ENCODE data around the gene SH3RF2.

SH3RF2 gene

DNA sequence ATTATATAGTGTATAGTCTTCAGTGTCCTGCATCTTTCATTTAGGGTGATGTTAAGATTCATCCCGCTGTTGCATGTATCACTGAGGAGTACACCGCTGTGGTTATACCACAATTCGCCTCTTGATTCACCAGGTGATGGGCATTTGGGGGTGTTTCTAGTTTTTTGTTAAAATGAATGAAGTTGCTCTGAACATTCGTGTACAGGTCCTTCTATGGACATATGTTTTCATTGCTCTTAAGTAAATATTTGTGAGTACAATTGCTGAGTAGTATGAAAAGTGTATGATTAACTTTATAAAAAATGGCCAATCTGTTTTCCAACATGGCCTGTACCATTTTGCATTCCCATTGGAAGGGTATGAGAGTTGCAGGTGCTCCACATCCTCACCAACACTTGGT is 107.3 kb downstream of the SH3RF2 start:
- no peaks in the 10 kb centered on the region for H3K36me3 ChIP-seq (ENCODE audit: control insufficient read depth, insufficient read depth, low read length)
- H3K4me1 ChIP-seq (ENCODE audit: control insufficient read depth, insufficient read depth, low read length): peaks cover 57% of the 10 kb centered on the region
- no peak overlapping the region for H3K9ac ChIP-seq (ENCODE audit: low read length)
- H3K9me3 ChIP-seq (ENCODE audit: control insufficient read depth, low read length): no peaks in the 10 kb centered on the region
- H3K4me3 ChIP-seq (ENCODE audit: low read length): no peak overlapping the region
- no peaks in the 10 kb centered on the region for H3K27me3 ChIP-seq (ENCODE audit: control insufficient read depth, insufficient read depth, low read length)

DNA sequence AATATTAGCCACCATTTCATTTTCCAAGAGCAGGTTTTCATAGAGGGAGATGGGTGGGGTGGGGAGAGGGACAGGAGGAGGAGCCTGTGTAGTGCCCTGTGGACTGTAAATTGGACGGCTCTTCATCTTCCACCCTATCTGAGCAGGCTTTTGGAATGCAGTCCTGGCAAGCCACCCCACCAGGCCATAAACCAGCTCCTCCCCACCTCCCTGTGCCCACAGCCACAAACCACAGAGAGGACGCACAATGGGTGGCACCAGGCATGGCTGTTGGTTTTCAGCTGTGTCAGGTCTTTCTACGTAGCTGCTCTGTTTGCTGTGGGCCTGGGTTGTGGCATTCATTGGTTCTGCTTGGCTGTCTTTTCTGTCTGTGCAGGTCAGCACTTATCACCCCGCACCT is 111.0 kb downstream of the SH3RF2 start:
- H3K27me3 ChIP-seq (ENCODE audit: control insufficient read depth, insufficient read depth, low read length): no peaks in the 10 kb centered on the region
- H3K4me1 ChIP-seq (ENCODE audit: control insufficient read depth, insufficient read depth, low read length): peaks cover 37% of the 10 kb centered on the region
- H3K4me3 ChIP-seq (ENCODE audit: low read length): no peak overlapping the region
- H3K9me3 ChIP-seq (ENCODE audit: control insufficient read depth, low read length): no peaks in the 10 kb centered on the region
- no peak overlapping the region for H3K9ac ChIP-seq (ENCODE audit: low read length)
- H3K36me3 ChIP-seq (ENCODE audit: control insufficient read depth, insufficient read depth, low read length): no peaks in the 10 kb centered on the region

DNA sequence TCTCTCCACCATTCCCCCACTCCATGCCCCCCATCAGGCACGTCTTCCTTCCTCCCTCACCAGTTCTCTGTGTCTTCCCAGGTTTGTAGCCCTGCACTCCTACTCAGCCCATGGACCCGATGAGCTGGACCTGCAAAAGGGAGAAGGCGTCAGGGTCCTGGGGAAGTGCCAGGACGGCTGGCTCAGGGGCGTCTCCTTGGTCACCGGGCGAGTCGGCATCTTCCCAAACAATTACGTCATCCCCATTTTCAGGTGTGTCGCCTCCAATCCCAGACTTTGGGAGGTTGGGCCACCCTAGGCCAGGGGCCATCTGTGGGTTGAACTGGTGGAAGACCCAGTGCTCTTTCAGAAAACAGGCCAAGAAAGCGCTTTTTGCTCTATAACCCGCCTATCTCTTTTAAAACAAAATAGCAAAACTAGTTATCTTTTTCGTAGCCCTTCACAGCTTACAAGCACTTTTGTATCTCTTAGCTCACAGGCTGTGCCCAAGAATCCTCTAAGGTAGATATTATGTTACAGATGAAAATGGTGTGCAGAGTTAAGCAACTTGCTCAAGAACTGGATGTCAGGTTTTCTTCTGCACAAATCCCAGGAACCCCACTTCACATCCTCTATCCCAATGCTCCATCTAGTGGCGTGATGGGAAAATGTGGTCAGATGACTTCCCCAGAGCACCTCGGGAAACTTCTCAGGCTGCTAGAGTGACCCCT is 112.8 kb downstream of the SH3RF2 start:
- no peaks in the 10 kb centered on the region for H3K9me3 ChIP-seq (ENCODE audit: control insufficient read depth, low read length)
- no peak overlapping the region for H3K9ac ChIP-seq (ENCODE audit: low read length)
- H3K36me3 ChIP-seq (ENCODE audit: control insufficient read depth, insufficient read depth, low read length): no peaks in the 10 kb centered on the region
- H3K27me3 ChIP-seq (ENCODE audit: control insufficient read depth, insufficient read depth, low read length): no peaks in the 10 kb centered on the region
- H3K4me3 ChIP-seq (ENCODE audit: low read length): no peak overlapping the region
- H3K4me1 ChIP-seq (ENCODE audit: control insufficient read depth, insufficient read depth, low read length): peaks cover 29% of the 10 kb centered on the region

DNA sequence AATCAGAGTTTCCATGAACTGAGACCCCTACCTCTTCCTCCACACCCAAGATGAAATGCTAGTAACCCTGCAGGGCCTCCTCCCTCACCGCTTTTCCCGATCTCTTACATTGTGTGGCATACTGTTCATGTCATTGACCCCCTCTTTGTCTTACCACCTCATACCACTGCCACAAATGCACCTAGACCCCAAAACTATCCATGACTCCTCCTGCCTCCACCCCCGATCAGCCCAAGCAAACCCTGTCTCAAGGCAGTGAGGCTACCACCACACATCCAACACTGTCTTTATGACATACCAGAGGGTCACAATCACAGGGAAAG is 113.3 kb downstream of the SH3RF2 start:
- peaks cover 29% of the 10 kb centered on the region for H3K4me1 ChIP-seq (ENCODE audit: control insufficient read depth, insufficient read depth, low read length)
- no peak overlapping the region for H3K4me3 ChIP-seq (ENCODE audit: low read length)
- H3K9ac ChIP-seq (ENCODE audit: low read length): no peak overlapping the region
- no peaks in the 10 kb centered on the region for H3K27me3 ChIP-seq (ENCODE audit: control insufficient read depth, insufficient read depth, low read length)
- no peaks in the 10 kb centered on the region for H3K9me3 ChIP-seq (ENCODE audit: control insufficient read depth, low read length)
- no peaks in the 10 kb centered on the region for H3K36me3 ChIP-seq (ENCODE audit: control insufficient read depth, insufficient read depth, low read length)

DNA sequence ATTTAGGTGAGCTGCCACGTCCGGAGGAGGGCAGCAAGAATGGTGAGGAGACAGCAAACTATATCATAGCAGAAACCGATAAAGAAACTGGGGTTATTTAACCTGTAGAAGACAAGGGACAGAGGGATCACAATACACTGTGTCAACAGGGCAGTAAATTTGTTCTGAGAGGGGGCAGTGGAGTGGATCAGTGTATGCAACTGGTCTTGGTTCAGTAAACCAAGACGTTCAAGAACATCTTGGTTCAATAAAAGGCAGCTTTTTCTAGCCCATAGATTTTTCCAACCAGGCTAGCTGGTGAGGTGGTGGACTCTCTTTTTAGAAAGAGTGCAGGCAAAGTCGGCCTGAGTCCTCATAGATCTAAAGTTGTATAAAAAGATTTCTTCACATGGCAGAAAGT is 113.7 kb downstream of the SH3RF2 start:
- H3K27me3 ChIP-seq (ENCODE audit: control insufficient read depth, insufficient read depth, low read length): no peaks in the 10 kb centered on the region
- no peak overlapping the region for H3K9ac ChIP-seq (ENCODE audit: low read length)
- no peaks in the 10 kb centered on the region for H3K9me3 ChIP-seq (ENCODE audit: control insufficient read depth, low read length)
- H3K4me3 ChIP-seq (ENCODE audit: low read length): no peak overlapping the region
- H3K4me1 ChIP-seq (ENCODE audit: control insufficient read depth, insufficient read depth, low read length): peaks cover 29% of the 10 kb centered on the region
- H3K36me3 ChIP-seq (ENCODE audit: control insufficient read depth, insufficient read depth, low read length): no peaks in the 10 kb centered on the region

DNA sequence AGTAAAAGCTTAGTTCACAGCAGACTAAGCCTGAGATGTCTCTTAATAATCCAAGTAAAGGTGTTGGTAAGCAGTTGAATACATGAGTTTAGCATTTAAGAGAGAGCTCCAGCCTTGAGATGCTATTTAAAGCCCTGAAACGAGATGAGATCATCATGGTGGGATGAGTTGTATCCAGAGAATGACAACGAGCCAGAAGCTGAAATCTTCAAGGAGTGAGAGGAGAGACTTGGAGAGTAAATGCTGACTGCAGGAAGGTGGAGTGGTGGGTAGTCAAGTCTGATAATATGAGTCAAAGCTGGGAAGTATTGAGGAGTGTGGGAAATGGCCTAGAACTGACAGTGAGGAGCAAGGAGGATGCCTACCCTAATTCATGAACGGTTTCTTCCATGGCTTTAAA is 115.3 kb downstream of the SH3RF2 start:
- Histone ChIP-seq H3K9ac (ENCODE audit: low read length) (no peak overlapping the region), H3K27me3 (ENCODE audit: control insufficient read depth, insufficient read depth, low read length) (no peaks in the 10 kb centered on the region), H3K36me3 (ENCODE audit: control insufficient read depth, insufficient read depth, low read length) (peaks cover 3% of the 10 kb centered on the region), H3K9me3 (ENCODE audit: control insufficient read depth, low read length) (no peaks in the 10 kb centered on the region), H3K4me3 (ENCODE audit: low read length) (no peak overlapping the region), H3K4me1 (ENCODE audit: control insufficient read depth, insufficient read depth, low read length) (peaks cover 25% of the 10 kb centered on the region)

DNA sequence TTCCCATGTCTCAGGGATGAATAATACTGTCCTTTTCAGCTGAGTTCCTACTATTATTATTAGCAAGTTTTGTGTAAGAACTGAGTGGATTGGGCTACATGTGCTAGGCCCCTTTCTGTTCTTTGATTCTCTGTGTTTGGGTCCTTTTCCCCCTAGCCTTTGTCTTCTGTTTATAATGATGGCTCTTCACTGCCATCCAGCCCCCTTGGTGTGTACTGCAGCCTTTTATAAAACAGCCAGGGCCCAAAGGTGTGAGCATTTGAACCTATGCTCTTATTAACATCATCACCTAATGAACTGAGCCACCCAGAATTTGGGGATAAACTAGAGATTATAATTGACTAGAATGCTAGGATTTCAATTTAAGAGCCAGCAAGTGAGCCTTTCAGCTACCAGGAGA is 116.4 kb downstream of the SH3RF2 start:
- peaks cover 3% of the 10 kb centered on the region for H3K36me3 ChIP-seq (ENCODE audit: control insufficient read depth, insufficient read depth, low read length)
- no peaks in the 10 kb centered on the region for H3K27me3 ChIP-seq (ENCODE audit: control insufficient read depth, insufficient read depth, low read length)

DNA sequence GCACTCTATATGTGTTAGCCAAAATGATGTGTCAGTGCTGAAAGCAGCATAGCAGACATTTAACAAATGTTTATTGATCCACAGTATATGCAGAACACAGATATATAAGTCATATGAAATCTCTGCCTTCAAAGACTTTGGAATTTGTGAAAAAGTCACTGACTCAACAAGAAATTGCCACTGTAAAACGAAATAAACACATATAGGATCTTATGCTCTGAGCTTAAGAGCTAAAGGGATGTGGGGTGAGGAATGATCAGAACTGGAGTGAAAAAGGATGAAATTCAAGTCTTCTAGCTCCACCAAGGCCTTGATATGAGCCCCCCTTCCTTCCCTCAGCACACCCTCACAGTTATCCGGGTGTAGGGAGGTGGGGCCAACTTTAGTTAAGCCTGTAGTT is 119.1 kb downstream of the SH3RF2 start:
- Histone ChIP-seq H3K27me3 (ENCODE audit: control insufficient read depth, insufficient read depth, low read length) (no peaks in the 10 kb centered on the region), H3K9me3 (ENCODE audit: control insufficient read depth, low read length) (no peaks in the 10 kb centered on the region), H3K4me3 (ENCODE audit: low read length) (no peak overlapping the region), H3K4me1 (ENCODE audit: control insufficient read depth, insufficient read depth, low read length) (no peaks in the 10 kb centered on the region), H3K36me3 (ENCODE audit: control insufficient read depth, insufficient read depth, low read length) (peaks cover 3% of the 10 kb centered on the region), H3K9ac (ENCODE audit: low read length) (no peak overlapping the region)

More for the DNA sequence above, 116.4 kb downstream of the SH3RF2 start:
- Histone ChIP-seq H3K4me3 (ENCODE audit: low read length) (no peak overlapping the region), H3K9me3 (ENCODE audit: control insufficient read depth, low read length) (no peaks in the 10 kb centered on the region), H3K4me1 (ENCODE audit: control insufficient read depth, insufficient read depth, low read length) (peaks cover 14% of the 10 kb centered on the region), H3K9ac (ENCODE audit: low read length) (no peak overlapping the region)

DNA sequence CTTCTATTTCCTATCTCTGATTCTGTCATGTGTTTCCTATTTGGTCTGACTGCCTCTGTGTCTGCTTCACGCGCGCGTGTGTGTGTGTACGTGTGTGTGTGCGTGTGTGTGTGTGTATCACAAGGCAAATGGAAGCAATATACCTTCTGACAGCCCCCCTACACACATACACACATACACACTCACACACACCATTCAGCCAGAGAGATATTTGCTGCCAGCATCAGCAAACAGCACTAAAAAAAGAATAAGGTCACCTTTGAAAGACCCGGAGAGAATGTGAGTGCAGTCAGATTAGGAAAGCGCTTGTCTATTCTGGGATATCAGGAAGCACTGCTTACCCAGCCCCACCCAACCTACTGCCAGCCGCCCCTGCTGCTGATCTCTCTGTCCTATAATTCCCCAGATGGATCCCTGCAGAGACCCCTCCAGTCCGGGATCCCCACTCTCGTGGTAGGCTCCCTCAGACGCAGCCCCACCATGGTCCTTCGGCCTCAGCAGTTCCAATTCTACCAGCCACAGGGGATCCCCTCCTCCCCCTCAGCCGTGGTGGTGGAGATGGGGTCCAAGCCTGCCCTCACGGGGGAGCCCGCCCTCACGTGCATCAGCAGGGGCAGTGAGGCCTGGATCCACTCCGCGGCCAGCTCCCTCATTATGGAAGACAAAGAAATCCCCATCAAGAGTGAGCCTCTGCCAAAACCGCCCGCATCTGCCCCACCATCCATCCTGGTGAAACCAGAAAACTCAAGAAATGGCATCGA is 123.3 kb downstream of the SH3RF2 start:
- Histone ChIP-seq H3K27me3 (ENCODE audit: control insufficient read depth, insufficient read depth, low read length) (no peaks in the 10 kb centered on the region), H3K9me3 (ENCODE audit: control insufficient read depth, low read length) (no peaks in the 10 kb centered on the region), H3K36me3 (ENCODE audit: control insufficient read depth, insufficient read depth, low read length) (peaks cover 3% of the 10 kb centered on the region), H3K4me3 (ENCODE audit: low read length) (no peak overlapping the region), H3K4me1 (ENCODE audit: control insufficient read depth, insufficient read depth, low read length) (no peaks in the 10 kb centered on the region), H3K9ac (ENCODE audit: low read length) (no peak overlapping the region)

DNA sequence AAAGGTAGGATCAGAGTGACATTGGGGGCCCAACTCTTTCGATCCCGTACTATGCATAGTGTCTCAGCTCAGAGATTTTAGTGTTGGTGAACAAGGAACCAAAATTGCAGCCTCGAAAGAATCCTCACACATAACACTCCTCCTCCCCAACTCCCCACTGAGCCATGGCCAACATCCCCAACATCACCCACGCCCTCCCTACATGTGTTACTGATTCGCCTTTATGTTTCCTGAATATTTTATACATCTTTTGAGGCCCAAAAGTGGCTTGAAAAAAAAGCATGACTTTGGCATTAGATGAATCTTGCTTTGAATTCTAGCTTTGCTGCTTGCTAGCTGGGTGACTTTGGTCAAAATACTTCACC is 123.8 kb downstream of the SH3RF2 start:
- H3K27me3 ChIP-seq (ENCODE audit: control insufficient read depth, insufficient read depth, low read length): no peaks in the 10 kb centered on the region
- H3K4me1 ChIP-seq (ENCODE audit: control insufficient read depth, insufficient read depth, low read length): no peaks in the 10 kb centered on the region
- H3K36me3 ChIP-seq (ENCODE audit: control insufficient read depth, insufficient read depth, low read length): peaks cover 3% of the 10 kb centered on the region
- no peaks in the 10 kb centered on the region for H3K9me3 ChIP-seq (ENCODE audit: control insufficient read depth, low read length)
- H3K4me3 ChIP-seq (ENCODE audit: low read length): no peak overlapping the region
- H3K9ac ChIP-seq (ENCODE audit: low read length): no peak overlapping the region

DNA sequence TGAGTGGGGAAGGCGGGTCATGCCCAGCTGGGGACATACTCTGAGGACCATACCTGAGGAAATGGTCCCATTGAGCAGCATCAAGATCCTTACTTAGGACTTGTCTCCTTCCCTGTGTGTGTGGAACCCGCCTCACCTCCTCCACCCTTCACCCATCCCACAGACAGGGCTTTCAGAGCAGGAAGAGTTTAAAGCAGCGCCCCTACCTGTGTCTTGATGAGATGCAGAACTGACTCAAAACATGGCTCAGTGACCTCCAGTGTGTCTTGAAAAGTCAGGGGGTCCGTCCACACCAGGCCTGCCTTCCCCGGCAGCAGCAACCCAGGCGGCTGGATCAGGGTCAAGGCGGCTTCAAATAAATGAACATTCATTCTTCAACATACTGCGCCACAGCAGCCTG is 130.6 kb downstream of the SH3RF2 start:
- Histone ChIP-seq H3K36me3 (ENCODE audit: control insufficient read depth, insufficient read depth, low read length) (no peaks in the 10 kb centered on the region), H3K9me3 (ENCODE audit: control insufficient read depth, low read length) (no peaks in the 10 kb centered on the region), H3K4me1 (ENCODE audit: control insufficient read depth, insufficient read depth, low read length) (no peaks in the 10 kb centered on the region), H3K9ac (ENCODE audit: low read length) (no peak overlapping the region), H3K27me3 (ENCODE audit: control insufficient read depth, insufficient read depth, low read length) (no peaks in the 10 kb centered on the region), H3K4me3 (ENCODE audit: low read length) (no peak overlapping the region)

DNA sequence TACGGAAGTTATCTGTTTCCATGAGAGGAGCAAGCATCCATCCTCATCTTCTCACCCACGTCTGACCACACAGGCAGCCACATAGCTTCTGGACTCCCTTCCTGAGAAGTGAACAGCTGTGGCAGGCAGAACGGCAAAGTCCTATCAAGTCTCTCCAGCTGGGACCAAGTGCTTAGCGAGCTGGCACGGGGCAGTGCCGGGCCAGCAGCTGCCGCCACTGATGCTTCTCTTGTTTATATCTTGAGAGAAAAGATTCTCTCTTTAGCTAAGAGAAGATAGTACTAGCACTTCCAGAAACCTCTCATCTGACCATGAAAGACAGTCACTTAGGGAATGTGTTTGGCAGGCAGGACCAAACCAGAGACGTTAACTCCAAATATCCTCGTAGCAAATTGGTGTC is 131.8 kb downstream of the SH3RF2 start:
- Histone ChIP-seq H3K4me1 (ENCODE audit: control insufficient read depth, insufficient read depth, low read length) (no peaks in the 10 kb centered on the region), H3K9me3 (ENCODE audit: control insufficient read depth, low read length) (no peaks in the 10 kb centered on the region), H3K27me3 (ENCODE audit: control insufficient read depth, insufficient read depth, low read length) (no peaks in the 10 kb centered on the region), H3K4me3 (ENCODE audit: low read length) (no peak overlapping the region), H3K9ac (ENCODE audit: low read length) (no peak overlapping the region), H3K36me3 (ENCODE audit: control insufficient read depth, insufficient read depth, low read length) (no peaks in the 10 kb centered on the region)
